Activated T-helper 2 cell treated with anti-CD3 and anti-CD28 coated beads, Interferon-gamma antibody, Interleukin-2, Interleukin-4, amounts not matched to agents 10 μg/mL and 5 μg/mL and 100 μg/mL, durations not matched to agents 14 hours and 24 hours and 36 hours (primary cell): ENCODE results near the gene MEIKIN. TPM values are rescaled to one million over a fixed set of nuclear protein-coding genes. Genes with fewer than 3 reads are reported as not detected.

Source experiments
- DNase-seq: peaks from one replicate; pipeline ENCODE4 v3.0.0; 2021; ENCODE audit warnings: low spot score
- H3K27ac Mint-ChIP-seq: one replicate; pipeline ENCODE4 v1.8.0; 2021; ENCODE audit warnings: mixed read lengths
- H3K27me3 Mint-ChIP-seq: one replicate; pipeline ENCODE4 v1.8.0; 2021; ENCODE audit warnings: low read depth, mixed read lengths
- H3K36me3 Mint-ChIP-seq: one replicate; pipeline ENCODE4 v1.8.0; 2021; ENCODE audit warnings: low read depth, mixed read lengths
- H3K4me1 Mint-ChIP-seq: one replicate; pipeline ENCODE4 v1.8.0; 2021; ENCODE audit warnings: low read depth, mixed read lengths
- H3K4me3 Mint-ChIP-seq: one replicate; pipeline ENCODE4 v1.8.0; 2021; ENCODE audit warnings: low read depth, mild to moderate bottlenecking, moderate library complexity, mixed read lengths
- H3K9me3 Mint-ChIP-seq: one replicate; pipeline ENCODE4 v1.8.0; 2021; ENCODE audit warnings: mixed read lengths
- intact Hi-C: fragments of 100-400 bp; cut with micrococcal nuclease; formaldehyde crosslinking; loops from one replicate; pipeline ENCODE4 v1.15.1; 2023
- total RNA-seq: library from RNA; stranded (reverse); gene quantifications from 2 replicates; pipeline ENCODE4 v1.2.3, GENCODE V29; 2022

The MEIKIN gene, protein sequence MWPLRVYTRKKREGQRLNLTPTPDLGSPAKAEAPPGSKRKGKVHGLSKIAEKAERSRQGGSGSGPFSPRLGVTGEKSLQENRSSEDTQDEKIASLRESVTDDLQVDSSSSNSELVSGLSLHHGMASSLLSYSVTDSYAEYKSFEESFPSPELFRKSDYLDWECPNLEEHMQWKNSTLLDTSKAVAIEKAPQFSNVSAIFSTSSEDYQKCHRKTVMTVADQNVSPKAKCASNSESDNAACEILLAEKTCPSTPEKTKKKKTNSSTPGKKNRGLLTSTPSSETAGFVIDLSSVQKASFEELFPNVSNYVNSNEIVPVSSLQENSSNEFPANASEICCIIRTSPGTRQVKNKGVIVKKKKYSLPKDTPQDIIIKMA
- total RNA-seq = not detected in 2 replicates

DNA sequence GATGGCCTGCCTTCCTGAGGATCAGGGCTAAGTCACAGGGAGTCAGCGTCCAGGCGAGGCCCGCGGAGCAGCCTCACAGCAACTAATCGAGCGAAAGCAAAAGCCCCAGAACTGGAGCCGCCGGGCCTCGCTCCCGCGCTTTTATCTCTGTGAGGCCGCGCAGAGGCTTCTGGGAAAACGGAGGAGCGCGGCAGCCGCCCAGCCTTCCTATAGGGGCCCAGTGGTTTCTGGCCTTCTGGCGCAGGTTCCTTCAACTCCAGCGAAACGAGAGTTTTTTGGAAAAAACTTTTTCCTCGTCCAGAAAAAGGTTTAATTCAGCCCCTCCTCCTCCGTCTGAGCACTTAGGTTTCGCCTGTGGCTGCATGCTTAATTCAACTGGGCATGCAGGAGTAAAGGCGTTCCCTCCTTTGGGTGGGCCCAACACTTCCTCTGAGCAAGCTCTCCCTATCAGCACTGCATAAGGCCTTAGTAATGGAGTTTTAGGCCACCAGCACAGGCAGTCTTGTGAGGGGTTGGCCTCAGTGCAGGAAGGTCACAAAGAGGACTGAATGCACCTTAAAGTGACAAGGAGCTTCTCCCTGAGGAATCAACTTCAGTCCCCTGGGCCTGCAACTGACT is at the start of gene MEIKIN:
TSS of gene MEIKIN (minus strand) at position 113 of the 618 bp plus-strand sequence. CDS start 158 bp downstream, outside the sequence.
- intact Hi-C loops = no loop called here
- Mint-ChIP-seq H3K4me1 (no peaks in the 10 kb centered on the region), H3K27me3 (peaks cover 22% of the 10 kb centered on the region), H3K36me3 (no peaks in the 10 kb centered on the region), H3K27ac (no peak within 1 kb of the TSS), H3K9me3 (no peaks in the 10 kb centered on the region), H3K4me3 (no peak within 1 kb of the TSS)
- DNase-seq = no peak

DNA sequence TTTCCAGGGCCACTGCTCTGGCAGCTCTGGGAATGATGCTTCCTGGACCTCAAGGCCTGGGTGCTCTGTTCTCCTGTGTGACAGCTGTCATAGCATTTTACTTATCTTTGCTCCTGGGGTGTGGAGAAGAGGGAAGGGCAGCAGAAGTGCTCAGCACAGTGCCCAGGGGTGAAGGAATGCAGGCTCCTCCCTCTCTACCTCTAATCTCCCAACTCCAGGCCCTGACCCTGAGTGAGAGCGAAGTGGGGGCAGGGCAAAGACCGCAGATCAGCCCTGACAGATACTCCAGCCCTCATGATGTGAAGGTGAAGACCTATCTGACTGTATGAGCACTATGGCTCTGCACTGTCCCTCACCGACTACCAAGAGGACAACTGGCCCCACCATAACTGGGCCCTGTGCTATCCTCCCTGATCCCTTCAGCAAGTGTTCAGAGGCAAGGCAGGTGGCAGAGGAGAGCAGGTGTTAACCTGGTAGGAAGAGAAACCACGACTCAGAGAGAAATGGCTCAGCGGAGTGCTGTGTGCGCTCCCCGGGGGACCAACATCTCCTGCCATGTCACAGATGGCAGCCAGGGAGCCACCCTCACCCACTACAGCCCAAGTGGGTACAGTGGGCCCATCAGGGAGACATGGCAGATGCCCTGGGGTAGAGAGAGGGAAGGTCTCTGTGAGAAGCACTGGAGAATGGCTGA is 49.2 kb upstream of the MEIKIN start:
- Mint-ChIP-seq H3K4me1 (peaks cover 18% of the 10 kb centered on the region), H3K4me3 (no peak overlapping the region), H3K27me3 (peaks cover 2% of the 10 kb centered on the region), H3K36me3 (no peaks in the 10 kb centered on the region), H3K9me3 (no peaks in the 10 kb centered on the region), H3K27ac (no peak overlapping the region)
- intact Hi-C loops = no loop called here
- DNase-seq = no peak

DNA sequence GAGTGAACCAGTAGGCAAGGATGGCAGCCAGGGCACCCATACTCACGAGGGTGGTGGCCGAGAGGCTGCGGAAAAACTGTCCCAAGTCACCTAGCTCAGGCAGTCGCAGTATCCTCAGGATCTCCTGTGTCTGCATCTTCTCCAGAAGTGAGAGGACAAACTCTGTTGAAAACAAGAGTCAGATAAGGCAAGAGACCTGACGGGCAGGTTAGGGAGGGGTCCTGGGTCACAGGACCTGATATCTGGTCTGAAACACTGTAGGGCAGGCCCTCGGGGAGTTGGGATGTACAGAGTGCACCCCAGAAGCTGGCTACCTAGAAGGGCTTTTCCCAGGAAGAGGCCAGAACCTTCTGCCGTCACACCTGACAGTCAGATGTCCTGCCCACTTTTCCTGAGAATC is 48.6 kb upstream of the MEIKIN start:
- intact Hi-C loops = no loop called here
- no peaks in the 10 kb centered on the region for H3K9me3 Mint-ChIP-seq
- H3K27me3 Mint-ChIP-seq = peaks cover 2% of the 10 kb centered on the region
- DNase-seq = no peak
- no peak overlapping the region for H3K4me3 Mint-ChIP-seq
- H3K4me1 Mint-ChIP-seq = peaks cover 17% of the 10 kb centered on the region
- no peak overlapping the region for H3K27ac Mint-ChIP-seq
- no peaks in the 10 kb centered on the region for H3K36me3 Mint-ChIP-seq

DNA sequence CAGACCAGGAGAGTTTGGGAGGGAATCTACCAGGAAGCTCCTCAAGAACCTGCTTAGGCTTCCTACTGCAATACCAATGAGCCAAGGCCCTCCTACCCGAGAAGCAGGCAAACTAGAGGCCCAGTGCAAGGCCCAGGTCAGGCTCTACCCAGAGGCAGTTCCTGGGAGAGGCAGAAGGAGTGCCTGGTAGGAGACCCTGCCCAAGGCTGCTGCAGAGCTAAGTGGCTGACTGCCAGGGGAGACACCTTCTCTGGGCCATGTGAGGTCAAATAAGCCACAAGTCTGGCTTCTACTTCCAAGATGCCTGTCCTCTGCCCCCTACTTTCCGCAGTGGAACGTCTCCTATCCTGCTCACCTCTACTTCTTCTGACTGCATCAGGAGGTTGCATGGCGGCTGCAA is 48.2 kb upstream of the MEIKIN start:
- Mint-ChIP-seq H3K4me1 (peaks cover 13% of the 10 kb centered on the region), H3K36me3 (no peaks in the 10 kb centered on the region), H3K27me3 (peaks cover 2% of the 10 kb centered on the region), H3K9me3 (no peaks in the 10 kb centered on the region), H3K27ac (no peak overlapping the region), H3K4me3 (no peak overlapping the region)
- intact Hi-C loops = no loop called here
- DNase-seq = no peak

DNA sequence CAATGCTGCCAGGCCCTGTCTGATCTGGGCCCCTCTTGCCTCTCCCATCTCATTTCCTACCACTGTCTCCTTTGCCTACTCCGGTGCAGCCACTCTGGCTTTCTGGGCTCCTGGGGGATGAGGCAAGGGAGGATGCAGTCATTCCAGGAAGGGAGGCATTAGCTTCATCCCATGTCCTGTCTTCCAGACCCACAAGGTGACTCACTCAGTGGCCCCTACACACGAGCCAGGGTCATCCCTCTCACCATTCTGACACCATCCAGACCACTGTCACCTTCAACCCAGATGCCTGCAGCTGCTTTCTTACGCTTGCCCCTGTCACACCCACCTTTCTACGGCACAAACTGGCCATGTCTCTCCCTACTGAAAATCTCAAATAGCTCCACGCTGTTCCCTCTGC is 46.9 kb upstream of the MEIKIN start:
- no peak overlapping the region for H3K27ac Mint-ChIP-seq

DNA sequence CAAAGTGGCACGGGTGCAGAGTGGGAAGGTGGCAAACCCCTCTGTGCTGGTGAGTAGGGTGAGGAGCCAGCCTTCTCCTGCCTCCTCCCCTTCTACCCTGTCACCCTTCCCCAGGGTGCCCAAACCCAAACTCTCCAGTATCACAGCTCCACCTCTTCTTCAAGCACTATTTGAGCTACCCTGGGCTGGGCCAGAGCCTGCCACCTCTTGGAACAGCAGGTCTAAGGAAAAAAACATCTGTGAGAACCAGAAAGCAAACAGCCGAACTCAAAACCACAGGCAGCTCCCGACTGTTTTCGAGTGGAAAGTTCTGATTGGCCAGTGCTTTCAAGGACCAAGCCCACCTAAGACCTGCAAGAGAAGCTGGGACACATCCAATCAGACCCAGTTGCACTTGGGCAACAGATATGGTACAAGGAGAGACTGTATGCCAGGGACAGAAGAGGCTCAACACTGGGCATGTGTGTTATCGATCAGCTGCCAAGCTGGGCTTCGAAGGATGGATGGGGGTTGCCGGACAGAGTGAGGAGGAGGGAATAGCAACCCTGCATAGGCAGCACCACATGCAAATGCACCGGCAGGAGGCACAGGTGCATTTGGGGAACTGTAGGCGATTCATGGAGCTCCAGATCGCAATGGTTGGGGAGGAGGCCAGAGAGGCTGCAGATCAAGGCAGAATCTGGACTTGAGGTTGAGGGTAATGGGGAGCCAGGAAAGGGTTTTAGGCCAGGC is 46.3 kb upstream of the MEIKIN start:
- no peaks in the 10 kb centered on the region for H3K9me3 Mint-ChIP-seq
- no peaks in the 10 kb centered on the region for H3K36me3 Mint-ChIP-seq
- no peak overlapping the region for H3K27ac Mint-ChIP-seq
- DNase-seq = no peak
- H3K4me3 Mint-ChIP-seq = no peak overlapping the region
- H3K4me1 Mint-ChIP-seq = peaks cover 5% of the 10 kb centered on the region
- H3K27me3 Mint-ChIP-seq = peaks cover 2% of the 10 kb centered on the region
- intact Hi-C loops = no loop called here

More for the DNA sequence above, 46.9 kb upstream of the MEIKIN start:
- no peaks in the 10 kb centered on the region for H3K9me3 Mint-ChIP-seq
- no peak overlapping the region for H3K4me3 Mint-ChIP-seq
- H3K4me1 Mint-ChIP-seq = peaks cover 8% of the 10 kb centered on the region
- no peaks in the 10 kb centered on the region for H3K36me3 Mint-ChIP-seq
- intact Hi-C loops = no loop called here
- no peak for DNase-seq
- peaks cover 2% of the 10 kb centered on the region for H3K27me3 Mint-ChIP-seq

DNA sequence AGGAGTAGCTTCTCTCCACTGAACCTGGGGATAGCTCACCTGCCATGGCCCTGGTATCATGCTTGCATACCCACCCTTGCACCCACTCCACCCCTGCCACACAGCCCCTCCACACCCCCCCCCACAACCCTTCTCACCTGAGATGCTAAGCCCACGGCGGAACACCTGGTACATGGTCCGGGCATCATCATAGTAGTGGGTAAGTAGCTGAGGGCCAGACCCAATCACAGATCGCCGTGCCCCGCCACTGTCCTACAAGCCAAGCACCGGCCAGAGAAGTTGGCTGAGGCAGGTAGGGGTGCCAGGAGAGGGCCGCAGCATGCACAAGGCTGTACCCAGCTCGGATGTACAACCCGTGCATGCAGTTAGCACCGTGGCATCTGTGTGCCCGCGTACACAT is 45.3 kb upstream of the MEIKIN start:
- Mint-ChIP-seq H3K36me3 (peaks cover 4% of the 10 kb centered on the region), H3K4me1 (no peaks in the 10 kb centered on the region), H3K9me3 (no peaks in the 10 kb centered on the region), H3K4me3 (no peak overlapping the region), H3K27ac (no peak overlapping the region), H3K27me3 (peaks cover 2% of the 10 kb centered on the region)
- DNase-seq = no peak
- intact Hi-C loops = no loop called here

DNA sequence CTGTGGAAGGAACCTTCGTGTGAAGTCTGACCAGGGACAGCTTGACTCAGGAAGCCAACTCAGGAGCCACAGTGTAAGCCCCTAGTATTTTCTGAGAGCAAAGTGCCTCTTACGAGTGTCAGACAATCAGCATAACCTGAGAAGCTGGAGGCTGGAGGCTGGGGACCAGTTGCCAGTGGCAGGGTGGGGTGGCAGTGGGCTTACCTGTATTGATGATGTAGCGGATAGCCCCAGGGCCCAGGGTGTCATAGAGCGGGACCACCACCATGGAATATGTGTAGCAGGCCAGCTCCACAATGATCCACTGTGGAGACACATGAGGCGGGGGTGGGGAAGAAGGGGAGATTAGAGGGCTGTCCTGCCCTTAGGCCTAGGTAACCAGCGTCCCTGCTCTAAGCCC is 43.1 kb upstream of the MEIKIN start:
- DNase-seq = no peak
- intact Hi-C loops = no loop called here
- Mint-ChIP-seq H3K27me3 (peaks cover 2% of the 10 kb centered on the region), H3K4me1 (no peaks in the 10 kb centered on the region), H3K4me3 (no peak overlapping the region), H3K36me3 (peaks cover 4% of the 10 kb centered on the region), H3K27ac (no peak overlapping the region), H3K9me3 (no peaks in the 10 kb centered on the region)

DNA sequence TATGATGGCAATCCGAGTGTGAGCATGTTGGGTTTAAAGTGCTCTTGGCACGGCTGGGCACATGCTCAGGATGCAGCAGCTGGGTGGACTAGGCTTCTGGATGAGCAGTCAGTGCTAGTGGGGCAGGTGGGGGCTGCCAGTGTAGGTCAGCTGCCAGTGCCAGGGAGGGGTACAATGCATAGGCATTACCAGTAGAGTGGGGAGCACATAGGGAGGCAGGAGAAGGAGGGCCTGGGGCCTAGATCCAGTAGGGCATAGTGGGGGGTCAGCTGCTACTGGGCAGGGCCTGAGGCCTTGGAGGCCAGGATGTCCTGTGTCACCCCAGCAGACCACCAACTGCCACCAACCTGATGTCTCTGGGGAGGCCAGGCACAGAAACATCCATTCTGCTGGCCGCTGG is 41.8 kb upstream of the MEIKIN start:
- Mint-ChIP-seq H3K9me3 (no peaks in the 10 kb centered on the region), H3K4me3 (no peak overlapping the region), H3K4me1 (peaks cover 5% of the 10 kb centered on the region), H3K36me3 (peaks cover 4% of the 10 kb centered on the region), H3K27me3 (peaks cover 4% of the 10 kb centered on the region), H3K27ac (no peak overlapping the region)
- no peak for DNase-seq
- intact Hi-C loops = no loop called here

DNA sequence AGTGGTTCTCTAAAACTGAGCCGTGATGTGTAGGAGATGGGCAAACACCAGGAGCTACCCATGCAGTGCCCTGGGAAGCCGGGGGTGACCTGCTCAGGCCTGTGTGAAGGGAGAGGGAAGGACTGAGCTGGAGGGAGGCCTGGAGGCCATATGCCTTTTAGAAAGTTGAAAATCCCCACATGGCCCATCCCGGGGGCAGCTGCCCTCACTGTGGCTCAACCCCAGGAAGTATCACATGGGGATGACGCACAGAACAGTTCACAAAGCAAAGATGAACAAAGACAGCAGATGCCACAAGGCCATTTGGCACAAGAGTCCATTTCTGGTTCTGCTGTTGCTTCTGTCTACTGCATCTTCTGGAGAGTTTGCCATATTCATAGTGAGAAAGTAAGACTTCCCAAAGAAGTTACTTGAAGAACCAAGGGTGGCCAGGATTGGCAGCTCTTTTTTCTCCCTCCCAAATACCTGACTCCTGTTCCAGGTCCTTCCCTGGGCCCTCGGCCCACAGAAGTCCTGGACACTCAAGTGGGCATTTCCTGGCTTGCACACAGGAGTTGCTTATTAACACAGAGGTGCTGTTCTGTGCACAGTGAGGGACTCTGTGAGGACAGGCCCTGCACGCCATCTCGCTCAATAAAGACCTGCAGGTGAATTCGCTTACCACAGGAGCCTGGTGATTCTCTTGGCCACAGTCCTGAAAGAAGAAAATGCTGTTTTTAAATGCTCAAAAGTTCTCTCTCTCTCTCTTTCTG is 40.9 kb upstream of the MEIKIN start:
- H3K4me1 Mint-ChIP-seq = peaks cover 5% of the 10 kb centered on the region
- peaks cover 4% of the 10 kb centered on the region for H3K36me3 Mint-ChIP-seq
- DNase-seq = no peak
- H3K4me3 Mint-ChIP-seq = no peak overlapping the region
- peaks cover 5% of the 10 kb centered on the region for H3K27me3 Mint-ChIP-seq
- H3K9me3 Mint-ChIP-seq = no peaks in the 10 kb centered on the region
- intact Hi-C loops = no loop called here
- H3K27ac Mint-ChIP-seq = no peak overlapping the region

DNA sequence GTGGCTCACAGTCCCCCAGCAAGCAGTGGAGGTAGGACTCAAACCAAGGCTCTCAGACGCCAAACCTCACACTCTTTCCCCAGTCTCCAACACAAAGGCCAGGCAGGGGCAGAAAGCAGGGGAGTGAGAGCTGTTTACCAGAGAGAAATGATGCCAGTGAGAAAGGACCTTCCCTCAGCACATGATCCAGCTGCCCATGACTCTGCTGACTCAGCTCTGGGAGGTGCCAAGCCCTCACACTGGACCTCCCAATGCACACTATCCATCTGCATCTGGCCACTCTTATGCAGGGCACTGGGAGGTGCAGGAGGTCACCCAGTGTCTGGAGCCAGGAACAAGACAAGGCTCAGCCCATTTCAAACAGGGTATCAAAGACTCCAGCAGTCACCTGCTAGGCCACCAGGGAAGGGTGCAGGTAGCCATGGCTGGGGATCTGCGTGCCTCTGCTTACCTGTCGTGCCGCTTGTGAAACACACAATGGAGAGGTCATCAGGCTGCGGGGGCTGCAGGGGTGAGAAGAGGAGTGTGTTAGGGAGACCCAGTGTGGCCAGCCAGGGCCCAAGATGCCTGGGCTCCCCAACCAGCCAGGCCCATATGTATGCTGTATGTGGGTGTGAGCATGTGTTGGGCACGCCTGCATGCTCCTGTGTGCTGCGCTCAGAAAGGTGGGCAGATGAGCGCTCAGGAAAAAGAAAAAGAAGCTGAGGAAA is 39.6 kb upstream of the MEIKIN start:
- no peak for DNase-seq
- intact Hi-C loops = no loop called here
- Mint-ChIP-seq H3K27ac (no peak overlapping the region), H3K36me3 (peaks cover 4% of the 10 kb centered on the region), H3K27me3 (peaks cover 12% of the 10 kb centered on the region), H3K4me1 (peaks cover 5% of the 10 kb centered on the region), H3K4me3 (no peak overlapping the region), H3K9me3 (no peaks in the 10 kb centered on the region)
